ENCODE data around the gene SENP5. TPM values are rescaled to one million over a fixed set of nuclear protein-coding genes. Genes with fewer than 3 reads are reported as not detected.

The SENP5 gene, protein sequence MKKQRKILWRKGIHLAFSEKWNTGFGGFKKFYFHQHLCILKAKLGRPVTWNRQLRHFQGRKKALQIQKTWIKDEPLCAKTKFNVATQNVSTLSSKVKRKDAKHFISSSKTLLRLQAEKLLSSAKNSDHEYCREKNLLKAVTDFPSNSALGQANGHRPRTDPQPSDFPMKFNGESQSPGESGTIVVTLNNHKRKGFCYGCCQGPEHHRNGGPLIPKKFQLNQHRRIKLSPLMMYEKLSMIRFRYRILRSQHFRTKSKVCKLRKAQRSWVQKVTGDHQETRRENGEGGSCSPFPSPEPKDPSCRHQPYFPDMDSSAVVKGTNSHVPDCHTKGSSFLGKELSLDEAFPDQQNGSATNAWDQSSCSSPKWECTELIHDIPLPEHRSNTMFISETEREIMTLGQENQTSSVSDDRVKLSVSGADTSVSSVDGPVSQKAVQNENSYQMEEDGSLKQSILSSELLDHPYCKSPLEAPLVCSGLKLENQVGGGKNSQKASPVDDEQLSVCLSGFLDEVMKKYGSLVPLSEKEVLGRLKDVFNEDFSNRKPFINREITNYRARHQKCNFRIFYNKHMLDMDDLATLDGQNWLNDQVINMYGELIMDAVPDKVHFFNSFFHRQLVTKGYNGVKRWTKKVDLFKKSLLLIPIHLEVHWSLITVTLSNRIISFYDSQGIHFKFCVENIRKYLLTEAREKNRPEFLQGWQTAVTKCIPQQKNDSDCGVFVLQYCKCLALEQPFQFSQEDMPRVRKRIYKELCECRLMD
- 77.3 TPM for total RNA-seq

DNA sequence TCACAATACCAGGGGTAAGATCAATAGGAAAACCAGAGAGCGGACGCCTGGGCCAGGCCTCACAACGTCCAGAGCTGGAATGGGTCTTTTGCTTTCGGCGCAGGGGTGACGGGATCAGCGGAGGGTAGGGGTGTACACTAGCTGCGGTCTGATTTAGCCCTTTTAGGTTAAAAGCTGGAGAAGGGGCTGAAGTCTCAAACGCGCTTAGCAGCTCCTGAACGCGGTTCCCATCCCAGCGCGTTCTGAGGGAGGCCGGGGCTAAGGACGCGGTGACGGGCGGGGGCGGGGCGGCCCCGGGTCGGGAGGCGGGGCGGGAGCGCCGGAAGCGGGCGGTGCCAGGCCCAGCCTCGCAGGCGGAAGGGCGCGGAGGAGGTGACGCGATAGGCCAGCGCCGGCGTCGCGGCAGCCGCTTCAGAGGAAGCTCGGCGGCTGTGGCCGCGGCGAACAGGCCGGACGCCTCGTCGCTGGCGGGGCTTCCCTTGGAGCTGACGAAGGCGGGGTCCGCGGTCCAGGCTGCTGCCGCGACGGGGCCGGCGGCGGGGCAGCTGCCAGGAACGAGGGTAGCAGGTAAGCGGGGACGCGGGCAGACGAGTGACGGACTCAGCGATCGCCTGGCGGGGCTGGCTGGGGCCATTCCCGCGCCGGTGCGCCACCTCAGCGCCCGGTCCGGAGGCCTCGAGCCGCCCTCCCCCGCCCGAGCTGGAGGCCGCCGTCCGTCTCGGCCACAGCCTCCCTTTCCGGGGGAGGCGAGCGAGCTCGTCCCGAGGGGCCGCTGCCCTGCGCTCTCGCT lies at the start of gene SENP5:
TSS of gene SENP5 (plus strand) at position 414 of the 790 bp plus-strand sequence. CDS start 17,262 bp downstream, outside the sequence.

DNA sequence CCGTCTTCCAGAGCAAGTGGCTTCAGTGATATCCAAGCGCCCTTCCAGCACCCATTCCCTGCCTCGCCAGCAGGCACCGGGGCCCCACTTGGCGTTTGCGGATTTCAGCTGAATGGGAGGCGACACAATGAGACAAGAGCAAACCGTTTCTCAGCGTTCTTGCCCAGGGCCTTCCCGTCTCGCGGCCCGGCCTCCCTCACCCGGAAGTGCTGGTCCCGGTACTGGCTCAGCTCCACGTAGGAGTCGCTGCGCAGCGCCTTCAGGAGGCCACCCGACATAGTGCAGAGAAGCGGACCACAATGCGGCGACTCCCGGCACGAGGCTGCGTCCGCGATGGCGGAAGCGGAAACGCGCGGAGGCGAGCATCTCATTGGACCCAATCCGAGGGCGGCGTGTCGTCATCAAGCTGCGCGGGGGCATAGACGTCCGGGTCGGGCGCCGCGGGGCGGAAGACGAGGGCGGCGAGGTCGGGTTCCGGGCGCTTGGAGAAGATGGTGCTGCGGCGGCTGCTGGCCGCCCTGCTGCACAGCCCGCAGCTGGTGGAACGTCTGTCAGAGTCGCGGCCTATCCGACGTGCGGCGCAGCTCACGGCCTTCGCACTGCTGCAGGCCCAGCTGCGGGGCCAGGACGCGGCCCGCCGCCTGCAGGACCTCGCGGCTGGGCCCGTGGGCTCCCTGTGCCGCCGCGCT lies 74.7 kb downstream of the SENP5 start, which contains the start of gene NCBP2:
TSS of gene NCBP2 (minus strand) at position 303 of the 689 bp plus-strand sequence. CDS start at position 278, 25 bp downstream.

DNA sequence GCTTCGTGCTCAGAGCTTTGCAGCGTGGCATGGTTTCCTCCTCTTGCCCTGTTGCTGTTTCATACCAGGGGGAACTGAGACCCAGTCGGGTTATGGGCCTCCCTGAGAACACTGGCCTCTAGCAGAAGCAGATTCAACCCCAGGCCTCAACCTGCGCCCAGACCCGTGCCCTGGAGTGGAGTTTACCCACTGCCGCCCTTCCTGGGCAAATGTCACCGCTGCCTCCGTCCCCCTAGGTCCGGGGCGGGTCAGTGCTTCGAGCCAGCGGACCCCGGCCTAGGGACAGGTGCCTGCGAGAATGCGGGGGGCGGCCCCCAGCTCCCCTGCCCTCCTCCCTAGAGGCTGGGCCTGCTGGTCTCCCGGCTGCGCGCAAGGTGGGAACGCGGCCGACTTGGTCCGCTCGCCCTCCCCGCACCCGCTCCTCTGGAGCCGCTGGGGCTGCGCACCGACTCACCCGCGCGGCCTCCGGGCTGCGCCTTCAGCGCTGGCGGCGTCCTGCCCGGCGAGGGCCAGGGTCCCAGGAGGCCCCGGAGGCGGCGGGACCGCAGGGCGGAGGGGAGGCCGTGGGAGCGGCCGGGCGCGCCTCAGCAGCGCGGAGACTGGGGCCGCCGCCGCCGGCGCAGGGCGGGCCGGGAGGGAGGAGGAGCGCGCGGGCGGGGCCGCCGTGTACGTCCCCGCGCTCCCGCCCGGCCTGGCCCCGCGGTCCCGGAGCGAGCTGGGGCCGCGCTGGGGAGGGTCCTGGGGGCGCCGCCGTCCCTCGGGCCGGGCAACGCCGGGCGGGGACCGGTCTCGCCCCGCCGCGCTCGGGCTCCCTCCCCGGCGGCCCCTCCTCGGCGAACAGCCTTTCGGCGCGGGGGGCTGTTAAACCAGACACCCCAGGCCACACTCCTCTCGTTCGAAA lies 100.8 kb downstream of the SENP5 start, which contains the start of gene PIGZ:
TSS of gene PIGZ (minus strand) at position 601 of the 901 bp plus-strand sequence. CDS start 16,802 bp downstream, outside the sequence.

Other genes starting within 250 kb of the SENP5 start
- gene NRROS, start 228.2 kb upstream of the SENP5 start, total RNA-seq = 1.6 TPM
- 5.6 TPM for gene CEP19, start 155.7 kb upstream of the SENP5 start, total RNA-seq
- 42.3 TPM for gene PIGX, start 155.5 kb upstream of the SENP5 start, total RNA-seq
- gene PAK2, start 128.1 kb upstream of the SENP5 start, total RNA-seq = 90.1 TPM
- gene NCBP2, start 74.6 kb downstream of the SENP5 start, total RNA-seq = 84.2 TPM
- gene PIGZ, start 100.9 kb downstream of the SENP5 start, total RNA-seq = 9.1 TPM
- 3.4 TPM for gene MELTF, start 161.9 kb downstream of the SENP5 start, total RNA-seq